KOPT-K1 (cell line): Measurements from ENCODE around the gene RTN1.
A peak's percentile ranks its signal among the peaks of the same experiment; 100 is the strongest.

Experiments
- H3K27ac ChIP-seq: fragments of 200-600 bp; sonication (generic); 2 replicates; pipeline ENCODE4 v1.5.1; 2016; ENCODE audit warnings: antibody characterized with exemption, mild to moderate bottlenecking, low read depth, low read length; ENCODE audit not compliant: poor library complexity, severe bottlenecking
- H3K36me3 ChIP-seq: fragments of 200-600 bp; sonication (generic); 2 replicates; pipeline ENCODE4 v1.5.1; 2017; ENCODE audit warnings: antibody characterized with exemption, mild to moderate bottlenecking, low read length, moderate library complexity; ENCODE audit not compliant: insufficient read depth
- H3K9me3 ChIP-seq: fragments of 200-600 bp; sonication (generic); 2 replicates; pipeline ENCODE4 v1.5.1; 2017; ENCODE audit warnings: antibody characterized with exemption, low read length, mild to moderate bottlenecking; ENCODE audit not compliant: insufficient read depth, poor library complexity, severe bottlenecking

Gene RTN1, protein sequence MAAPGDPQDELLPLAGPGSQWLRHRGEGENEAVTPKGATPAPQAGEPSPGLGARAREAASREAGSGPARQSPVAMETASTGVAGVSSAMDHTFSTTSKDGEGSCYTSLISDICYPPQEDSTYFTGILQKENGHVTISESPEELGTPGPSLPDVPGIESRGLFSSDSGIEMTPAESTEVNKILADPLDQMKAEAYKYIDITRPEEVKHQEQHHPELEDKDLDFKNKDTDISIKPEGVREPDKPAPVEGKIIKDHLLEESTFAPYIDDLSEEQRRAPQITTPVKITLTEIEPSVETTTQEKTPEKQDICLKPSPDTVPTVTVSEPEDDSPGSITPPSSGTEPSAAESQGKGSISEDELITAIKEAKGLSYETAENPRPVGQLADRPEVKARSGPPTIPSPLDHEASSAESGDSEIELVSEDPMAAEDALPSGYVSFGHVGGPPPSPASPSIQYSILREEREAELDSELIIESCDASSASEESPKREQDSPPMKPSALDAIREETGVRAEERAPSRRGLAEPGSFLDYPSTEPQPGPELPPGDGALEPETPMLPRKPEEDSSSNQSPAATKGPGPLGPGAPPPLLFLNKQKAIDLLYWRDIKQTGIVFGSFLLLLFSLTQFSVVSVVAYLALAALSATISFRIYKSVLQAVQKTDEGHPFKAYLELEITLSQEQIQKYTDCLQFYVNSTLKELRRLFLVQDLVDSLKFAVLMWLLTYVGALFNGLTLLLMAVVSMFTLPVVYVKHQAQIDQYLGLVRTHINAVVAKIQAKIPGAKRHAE

DNA sequence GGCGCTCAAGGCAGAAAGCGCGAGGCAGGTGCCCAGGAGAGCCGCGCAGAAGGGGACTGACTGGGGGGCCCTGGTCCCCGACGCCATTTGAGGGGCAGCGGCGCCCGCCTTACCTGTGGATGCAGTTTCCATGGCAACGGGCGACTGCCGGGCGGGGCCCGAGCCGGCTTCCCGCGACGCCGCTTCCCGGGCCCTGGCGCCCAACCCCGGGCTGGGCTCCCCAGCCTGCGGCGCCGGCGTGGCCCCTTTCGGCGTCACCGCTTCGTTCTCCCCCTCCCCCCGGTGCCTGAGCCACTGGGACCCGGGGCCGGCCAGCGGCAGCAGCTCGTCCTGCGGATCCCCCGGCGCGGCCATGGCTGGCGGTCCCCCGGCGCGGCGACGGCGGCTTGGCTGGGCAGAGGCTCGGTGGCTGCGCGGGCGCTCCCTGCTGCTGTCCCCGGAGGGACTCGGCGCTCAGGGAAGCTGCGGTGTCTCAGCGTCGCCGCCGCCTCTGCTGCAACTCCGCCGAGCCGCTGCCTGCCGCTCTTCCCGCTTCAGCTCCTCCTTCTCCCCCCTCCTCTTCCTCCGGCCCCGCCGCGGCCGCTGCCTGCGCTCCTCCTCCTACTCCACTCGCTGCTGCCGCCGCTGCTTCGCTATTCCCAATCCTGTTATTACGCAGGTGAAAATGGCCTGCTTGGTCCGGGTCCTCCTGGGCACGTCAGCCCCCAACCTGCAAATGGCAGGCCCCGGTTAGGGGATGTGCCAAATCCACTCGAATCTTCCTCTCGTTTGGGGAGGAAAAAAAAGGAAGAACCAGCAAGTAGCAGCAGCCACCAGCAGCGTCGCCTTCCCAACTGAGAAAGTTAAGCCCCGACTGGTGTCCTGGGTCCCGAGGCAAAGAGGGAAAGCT lies at the start of gene RTN1:
TSS of gene RTN1 (minus strand) at position 500 of the 889 bp plus-strand sequence. CDS start at position 354, 146 bp downstream.
- Histone ChIP-seq H3K27ac (no peak within 1 kb of the TSS), H3K36me3 (no peaks in the 10 kb centered on the region), H3K9me3 (no peaks in the 10 kb centered on the region)

DNA sequence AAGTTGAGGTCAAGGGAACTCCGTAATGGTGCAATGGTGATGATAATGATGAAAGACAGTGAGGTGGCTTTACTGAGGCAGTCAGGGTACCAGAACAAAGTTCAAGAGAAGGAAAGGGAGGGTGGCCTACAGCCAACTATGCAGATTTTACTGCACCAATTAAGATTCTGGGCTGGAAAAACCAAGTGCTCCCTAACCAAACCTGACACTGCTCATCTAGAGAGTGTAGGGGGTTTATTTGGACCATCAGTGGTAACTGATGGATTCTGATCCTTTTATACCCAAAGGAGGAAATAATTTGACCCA lies 49.8 kb upstream of the RTN1 start:
- no peaks in the 10 kb centered on the region for H3K36me3 ChIP-seq
- H3K27ac ChIP-seq, result no peak overlapping the region

DNA sequence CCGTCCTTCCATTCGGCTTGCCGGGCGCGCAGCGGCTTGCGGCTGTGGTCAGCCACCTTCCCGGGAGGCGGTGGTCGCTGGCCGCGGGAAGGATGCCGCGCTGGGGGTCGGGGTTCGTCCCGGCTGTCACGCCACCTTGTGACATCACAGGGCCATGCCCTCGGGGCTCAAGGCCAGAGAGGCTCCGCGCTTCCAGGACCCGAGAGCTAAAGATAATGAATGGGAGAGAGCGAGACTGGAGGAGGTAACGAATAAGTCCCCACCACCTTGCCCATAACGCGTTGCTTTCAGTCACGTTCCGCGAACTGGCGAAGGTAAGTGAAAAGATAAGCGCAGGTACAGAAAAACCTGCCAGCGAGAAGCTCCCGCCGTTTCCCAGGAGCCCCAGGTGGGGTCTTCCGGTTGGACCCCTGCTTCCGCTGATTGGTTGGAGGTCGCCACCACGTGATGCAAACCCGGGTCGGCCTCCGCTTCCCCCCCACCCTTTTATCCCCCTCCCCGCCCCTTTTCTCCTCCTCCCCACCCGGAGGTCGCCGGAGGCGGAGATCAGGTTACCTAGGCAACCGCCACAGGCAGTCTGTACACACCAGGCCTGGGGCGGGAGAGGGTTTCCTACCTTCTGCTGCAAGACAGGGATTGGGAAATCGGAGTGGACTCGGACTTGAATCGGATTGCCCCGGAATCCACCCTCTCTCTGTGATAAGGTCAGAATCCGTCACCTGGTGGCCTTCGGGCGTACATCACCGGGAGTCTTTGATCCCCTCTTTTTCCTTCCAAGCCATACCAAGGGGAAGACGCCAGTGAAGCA lies 49.2 kb upstream of the RTN1 start, which contains the start of gene LRRC9:
TSS of gene LRRC9 (plus strand) at position 575 of the 808 bp plus-strand sequence.
- Histone ChIP-seq H3K36me3 (no peaks in the 10 kb centered on the region), H3K27ac (peak within 1 kb of the TSS; percentile 20)

More for the DNA sequence above, 49.8 kb upstream of the RTN1 start:
- no peaks in the 10 kb centered on the region for H3K9me3 ChIP-seq

DNA sequence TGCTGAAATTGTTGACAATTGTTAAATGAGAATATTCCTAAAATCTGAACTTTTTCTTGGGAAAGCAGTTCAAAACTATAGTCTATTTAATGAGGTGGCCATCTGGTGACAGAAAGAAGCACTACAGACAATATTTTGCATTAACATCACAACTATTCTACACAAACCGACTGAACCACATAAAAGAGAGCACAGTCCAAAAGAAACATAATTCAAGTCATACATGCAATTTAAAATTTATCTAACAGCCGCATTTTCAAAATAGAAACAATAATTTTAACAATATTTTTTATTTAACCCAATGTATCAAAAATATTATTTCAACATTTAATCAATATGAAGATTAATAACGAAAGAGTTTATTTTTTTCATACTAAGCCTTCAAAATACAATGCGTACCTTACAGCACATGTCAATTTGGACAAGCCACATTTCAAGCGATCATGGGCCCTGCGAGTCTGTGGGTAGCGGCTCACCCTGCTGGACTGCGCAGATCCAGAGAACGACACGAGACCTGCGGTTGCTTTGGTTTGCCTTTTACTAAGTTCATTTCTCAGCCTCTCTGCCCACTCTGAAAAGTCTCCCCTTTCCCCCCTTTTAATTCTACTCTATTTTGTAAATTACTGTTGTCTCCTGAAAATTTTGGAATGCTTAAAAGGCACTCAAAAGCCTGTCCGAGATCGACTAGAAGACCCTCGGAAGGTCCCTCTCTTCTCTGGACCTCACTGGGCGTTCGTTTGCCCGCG lies 48.4 kb upstream of the RTN1 start:
- Histone ChIP-seq H3K27ac (peak overlapping the region; percentile 20), H3K9me3 (no peaks in the 10 kb centered on the region), H3K36me3 (no peaks in the 10 kb centered on the region)

More for the DNA sequence above, 49.2 kb upstream of the RTN1 start, which contains the start of gene LRRC9:
- no peaks in the 10 kb centered on the region for H3K9me3 ChIP-seq

DNA sequence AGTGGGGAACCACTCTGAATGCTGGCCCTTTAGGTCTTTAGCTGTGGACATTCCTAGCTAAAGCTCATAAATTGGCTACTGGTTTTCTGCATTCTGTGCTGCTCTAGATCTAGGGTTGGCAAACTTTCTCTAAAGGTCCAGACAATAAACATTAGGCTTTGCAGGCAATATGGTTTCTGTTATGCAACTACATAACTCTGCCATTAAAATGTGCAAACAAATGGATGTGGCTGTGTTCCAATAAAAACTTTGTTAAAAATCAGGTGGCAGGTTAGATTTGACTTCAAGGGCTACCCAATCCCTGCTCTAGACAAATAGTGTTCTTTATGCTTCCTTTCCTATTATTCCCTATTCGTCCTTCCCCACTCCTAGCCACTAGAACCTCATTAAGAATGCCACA lies 42.6 kb upstream of the RTN1 start:
- no peak overlapping the region for H3K27ac ChIP-seq
- no peaks in the 10 kb centered on the region for H3K9me3 ChIP-seq
- no peaks in the 10 kb centered on the region for H3K36me3 ChIP-seq

DNA sequence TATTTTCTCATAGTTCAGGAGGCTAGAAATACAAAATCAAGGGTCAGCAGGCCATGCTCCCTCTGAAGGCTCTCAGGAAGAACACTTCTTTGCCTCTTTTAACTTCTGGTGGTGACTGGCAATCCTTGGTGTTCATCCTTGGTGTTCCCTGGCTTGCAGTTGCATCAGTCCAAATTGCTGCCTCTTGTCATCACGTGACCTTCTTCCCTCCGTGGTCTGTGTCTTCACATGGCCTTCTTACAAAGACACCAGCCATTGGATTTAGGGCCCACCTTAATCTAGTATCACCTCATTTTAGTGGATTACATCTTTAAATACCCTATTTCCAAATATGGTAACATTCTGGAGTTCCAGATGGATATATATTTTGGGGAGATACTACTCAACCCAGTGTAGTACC lies 41.9 kb upstream of the RTN1 start:
- no peaks in the 10 kb centered on the region for H3K36me3 ChIP-seq
- H3K9me3 ChIP-seq, result no peaks in the 10 kb centered on the region
- H3K27ac ChIP-seq, result no peak overlapping the region

DNA sequence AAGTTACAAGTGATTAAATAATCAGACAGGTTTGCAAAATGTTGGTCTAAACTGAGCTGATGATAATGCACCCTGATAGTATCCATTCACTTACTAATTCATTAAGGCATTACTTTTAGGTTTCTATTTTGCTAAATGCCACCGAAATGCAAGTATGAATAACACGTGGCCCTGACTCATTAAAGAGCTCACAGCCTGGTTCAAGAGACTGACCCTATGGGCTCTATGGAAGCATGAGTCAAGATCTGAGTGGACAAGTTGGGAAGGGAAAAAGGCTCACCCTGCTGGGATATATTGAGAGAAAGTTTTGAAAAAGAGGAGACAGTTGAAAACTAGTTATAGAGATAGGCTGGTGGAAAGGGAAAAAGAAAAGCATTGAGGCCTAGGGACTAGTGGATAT lies 34.6 kb upstream of the RTN1 start:
- Histone ChIP-seq H3K36me3 (no peaks in the 10 kb centered on the region), H3K27ac (no peak overlapping the region), H3K9me3 (peaks cover 7% of the 10 kb centered on the region)

DNA sequence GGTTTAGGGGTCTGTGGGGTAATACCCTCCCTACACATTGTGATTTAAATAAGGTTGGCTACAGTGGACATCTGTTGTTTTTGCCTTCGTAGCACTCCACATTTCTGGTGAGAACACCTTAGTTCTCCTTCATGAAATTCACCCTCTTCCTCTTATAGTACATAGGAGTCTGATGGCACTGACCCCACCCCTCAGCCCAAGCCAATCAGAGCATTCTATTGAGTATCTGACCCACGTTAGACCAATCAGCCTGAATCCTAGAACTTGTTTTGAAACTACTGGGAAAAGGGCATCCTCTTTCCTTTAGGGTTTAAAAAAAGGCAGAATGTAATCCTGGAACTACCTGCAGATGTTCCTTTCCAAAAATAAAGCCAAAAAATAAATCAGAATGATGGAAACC lies 33.6 kb upstream of the RTN1 start:
- Histone ChIP-seq H3K36me3 (no peaks in the 10 kb centered on the region), H3K27ac (no peak overlapping the region), H3K9me3 (peaks cover 7% of the 10 kb centered on the region)

DNA sequence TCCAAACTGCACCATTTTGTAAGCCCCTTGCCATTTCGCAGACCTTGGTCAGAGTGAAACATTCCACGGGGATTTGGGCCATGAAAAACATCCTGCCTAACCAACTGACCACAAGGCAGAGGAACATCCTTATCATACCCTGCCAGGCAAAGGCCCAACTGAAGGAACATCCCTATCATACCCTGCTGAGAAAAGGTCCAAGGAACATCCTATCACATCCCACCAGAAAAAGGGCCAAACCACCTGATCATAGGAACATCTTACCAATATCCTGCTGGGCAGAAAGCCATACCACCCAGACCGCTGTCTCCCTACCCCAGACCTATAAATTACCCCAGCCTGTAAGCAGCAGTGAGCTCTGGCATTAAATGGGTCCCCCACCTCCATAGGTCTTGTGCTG lies 30.0 kb upstream of the RTN1 start:
- H3K9me3 ChIP-seq, result peaks cover 7% of the 10 kb centered on the region
- H3K36me3 ChIP-seq, result no peaks in the 10 kb centered on the region
- no peak overlapping the region for H3K27ac ChIP-seq

DNA sequence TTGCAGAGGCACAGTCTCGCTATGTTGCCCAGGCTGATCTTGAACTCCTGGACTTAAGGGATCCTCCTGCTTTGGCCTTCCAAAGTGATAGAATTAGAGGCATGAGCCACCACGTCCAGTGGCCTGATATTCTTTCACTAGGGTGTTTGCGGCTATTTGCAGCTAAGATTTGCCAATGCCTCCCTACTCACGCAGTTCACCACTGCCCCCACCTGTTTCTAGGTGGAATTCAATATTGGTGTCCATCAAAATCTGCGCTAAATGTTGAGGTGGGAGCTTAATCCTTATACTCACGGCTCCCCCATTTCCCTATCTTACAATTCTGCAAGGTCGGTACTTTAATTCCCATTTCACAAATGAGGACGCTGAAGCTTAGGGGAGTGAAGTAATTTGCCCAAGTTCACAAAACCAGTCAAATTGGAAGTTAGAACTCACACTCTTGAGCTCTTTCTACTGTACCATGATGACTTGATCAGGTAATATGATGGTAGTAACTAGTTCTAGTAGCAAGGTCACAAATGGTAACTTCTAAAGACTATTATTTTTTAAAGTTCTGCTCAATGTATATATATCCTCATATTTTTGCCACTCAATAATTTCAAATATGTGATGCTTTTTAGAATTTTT lies 27.3 kb upstream of the RTN1 start:
- peaks cover 7% of the 10 kb centered on the region for H3K9me3 ChIP-seq
- no peak overlapping the region for H3K27ac ChIP-seq
- H3K36me3 ChIP-seq, result no peaks in the 10 kb centered on the region

DNA sequence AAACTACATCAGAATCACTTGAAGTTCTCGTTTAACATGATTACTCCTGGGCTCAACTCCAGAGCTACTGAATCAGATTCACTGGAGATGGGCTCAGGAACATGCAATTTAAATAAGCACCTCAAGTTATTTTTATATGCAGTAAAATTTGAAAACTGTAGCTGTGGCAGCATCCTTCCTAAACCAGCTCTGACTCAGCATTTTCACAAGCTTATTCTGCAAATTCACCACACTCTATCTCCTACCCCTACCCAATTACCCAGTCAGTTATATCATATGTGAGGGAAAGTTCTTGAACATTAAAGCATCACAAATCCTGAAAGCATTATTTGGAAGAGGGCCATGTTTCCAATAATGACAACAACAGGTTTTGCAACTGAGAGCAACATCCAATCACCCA lies 25.1 kb upstream of the RTN1 start:
- Histone ChIP-seq H3K9me3 (no peaks in the 10 kb centered on the region), H3K36me3 (no peaks in the 10 kb centered on the region), H3K27ac (no peak overlapping the region)

DNA sequence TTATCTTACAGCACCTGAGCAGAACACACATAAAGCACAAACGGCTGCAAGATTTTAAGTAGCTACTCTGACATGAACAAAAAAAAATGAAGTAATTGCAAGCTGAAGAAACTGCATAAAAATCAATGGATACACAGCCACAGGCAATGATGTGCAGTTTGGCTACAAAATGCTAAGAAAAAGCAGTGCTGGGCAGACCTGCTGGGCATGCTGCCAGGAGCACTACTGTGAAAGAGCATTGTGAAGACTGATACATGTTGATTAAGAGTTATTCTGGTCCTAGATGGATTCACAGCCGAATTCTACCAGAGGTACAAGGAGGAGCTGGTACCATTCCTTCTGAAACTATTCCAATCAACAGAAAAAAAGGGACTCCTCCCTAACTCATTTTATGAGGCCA lies 20.1 kb upstream of the RTN1 start:
- no peaks in the 10 kb centered on the region for H3K9me3 ChIP-seq
- no peak overlapping the region for H3K27ac ChIP-seq
- no peaks in the 10 kb centered on the region for H3K36me3 ChIP-seq

DNA sequence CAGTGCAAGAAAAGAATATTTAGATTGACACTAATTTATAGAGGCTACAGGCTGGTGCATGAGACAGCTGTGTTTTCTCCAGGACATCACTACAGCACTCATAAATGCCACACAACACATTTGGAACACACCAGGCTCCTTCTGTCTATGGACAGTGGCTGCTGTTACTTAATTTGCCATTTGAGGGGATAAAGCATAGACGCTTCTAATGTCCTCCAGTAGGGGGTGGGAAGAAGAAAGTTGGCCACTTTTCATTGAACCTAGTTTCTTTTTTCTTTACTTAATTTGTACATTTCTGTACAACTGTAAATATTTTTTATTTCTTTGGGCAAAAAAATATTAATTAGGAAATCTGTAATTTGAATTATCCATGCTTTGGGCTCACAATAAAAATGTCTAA lies 12.4 kb upstream of the RTN1 start:
- Histone ChIP-seq H3K27ac (no peak overlapping the region), H3K9me3 (no peaks in the 10 kb centered on the region), H3K36me3 (no peaks in the 10 kb centered on the region)
